HEK293 (cell line): ENCODE results near the gene FHL2.

Experiments
- CTCF ChIA-PET: fragments of 350-600 bp; formaldehyde crosslinking; extraction: SDS; loops from one replicate; lab custom pipeline; 2021; ENCODE audit warnings: antibody characterized with exemption; lab: Yijun Ruan, JAX
- POLR2A ChIA-PET: fragments of 300-600 bp; formaldehyde crosslinking; extraction: SDS; loops from one replicate; lab custom pipeline; 2020; ENCODE audit warnings: antibody characterized with exemption, inconsistent platforms; lab: Yijun Ruan, JAX
- H3K27ac ChIP-seq: fragments of 200-500 bp; sonication (Bioruptor generic); 2 replicates; pipeline ENCODE4 v1.5.1; 2014; ENCODE audit warnings: low read depth, low read length, control low read depth, inconsistent platforms; ENCODE audit errors: extremely low read depth
- H3K36me3 ChIP-seq, 2 experiments: fragments of 200-500 bp in 1 of 2; sonication (Bioruptor generic) in 1 of 2; 1 replicate in 1 of 2; 2 replicates in 1 of 2; pipeline ENCODE4 v1.5.1; 2014 to 2017; ENCODE audit warnings: inconsistent platforms in 2 of 2, low read length in 2 of 2; ENCODE audit not compliant: control insufficient read depth in 2 of 2, insufficient read depth in 1 of 2
- H3K4me1 ChIP-seq: fragments of 200-500 bp; sonication (Bioruptor generic); 2 replicates; pipeline ENCODE4 v1.5.1; 2014; ENCODE audit warnings: mild to moderate bottlenecking, low read length, inconsistent platforms; ENCODE audit not compliant: control insufficient read depth, insufficient read depth
- H3K4me3 ChIP-seq: 2 replicates; pipeline ENCODE4 v1.5.1; 2011; ENCODE audit warnings: low read depth, mild to moderate bottlenecking, control low read depth, low read length, moderate library complexity
- H3K9me3 ChIP-seq: fragments of 200-500 bp; sonication (Bioruptor generic); 2 replicates; pipeline ENCODE4 v1.5.1; 2014; ENCODE audit warnings: low read depth, low read length, inconsistent platforms; ENCODE audit not compliant: control insufficient read depth, insufficient read depth
- ATF2 ChIP-seq: fragments of 450-650 bp; formaldehyde crosslinking; IDR thresholded peaks from 2 replicates; pipeline ENCODE4 v1.5.1; 2016; ENCODE audit warnings: missing biosample characterization, missing genetic modification characterization, low read depth
- KLF7 ChIP-seq: fragments of 450-650 bp; formaldehyde crosslinking; IDR thresholded peaks from 2 replicates; pipeline ENCODE4 v1.5.1; 2016; ENCODE audit warnings: missing biosample characterization, missing genetic modification characterization, borderline replicate concordance
- SETDB1 ChIP-seq: IDR thresholded peaks from one replicate; pipeline ENCODE4 v1.6.1; 2017; ENCODE audit warnings: mild to moderate bottlenecking, low read length, moderate library complexity, mixed read lengths; ENCODE audit not compliant: insufficient read length
- YY2 ChIP-seq: fragments of 450-650 bp; formaldehyde crosslinking; IDR thresholded peaks from 2 replicates; pipeline ENCODE4 v1.5.1; 2016; ENCODE audit warnings: missing biosample characterization, missing genetic modification characterization
- ZIC2 ChIP-seq: fragments of 450-650 bp; formaldehyde crosslinking; IDR thresholded peaks from 2 replicates; pipeline ENCODE4 v1.5.1; 2016; ENCODE audit warnings: missing biosample characterization, missing genetic modification characterization
- ZNF174 ChIP-seq: fragments of 450-650 bp; formaldehyde crosslinking; IDR thresholded peaks from 2 replicates; pipeline ENCODE4 v1.5.0; 2017; ENCODE audit warnings: missing biosample characterization, mild to moderate bottlenecking, missing genetic modification characterization
- ZNF18 ChIP-seq: fragments of 450-650 bp; formaldehyde crosslinking; IDR thresholded peaks from 2 replicates; pipeline ENCODE4 v1.5.1; 2016; ENCODE audit warnings: missing biosample characterization, missing genetic modification characterization
- ZNF223 ChIP-seq: fragments of 450-650 bp; formaldehyde crosslinking; IDR thresholded peaks from 2 replicates; pipeline ENCODE4 v1.5.1; 2016; ENCODE audit warnings: missing biosample characterization, missing genetic modification characterization
- ZNF26 ChIP-seq: fragments of 450-650 bp; formaldehyde crosslinking; IDR thresholded peaks from 2 replicates; pipeline ENCODE4 v1.5.1; 2016; ENCODE audit warnings: missing biosample characterization, missing genetic modification characterization
- ZNF354C ChIP-seq: fragments of 450-650 bp; formaldehyde crosslinking; IDR thresholded peaks from 2 replicates; pipeline ENCODE4 v1.5.1; 2016; ENCODE audit warnings: missing biosample characterization, missing genetic modification characterization, low read depth, borderline replicate concordance
- ZNF473 ChIP-seq: fragments of 450-650 bp; formaldehyde crosslinking; IDR thresholded peaks from 2 replicates; pipeline ENCODE4 v1.5.1; 2017; ENCODE audit warnings: missing biosample characterization, missing genetic modification characterization
- ZNF510 ChIP-seq: fragments of 450-650 bp; formaldehyde crosslinking; IDR thresholded peaks from 2 replicates; pipeline ENCODE4 v1.5.1; 2018; ENCODE audit warnings: mild to moderate bottlenecking, missing genetic modification characterization, missing biosample characterization; ENCODE audit not compliant: insufficient replicate concordance
- ZNF529 ChIP-seq: fragments of 450-650 bp; formaldehyde crosslinking; IDR thresholded peaks from 2 replicates; pipeline ENCODE4 v1.5.1; 2017; ENCODE audit warnings: missing genetic modification characterization, missing biosample characterization; ENCODE audit not compliant: insufficient replicate concordance
- ZNF548 ChIP-seq: fragments of 450-650 bp; formaldehyde crosslinking; IDR thresholded peaks from 2 replicates; pipeline ENCODE4 v1.5.1; 2016; ENCODE audit warnings: missing biosample characterization, missing genetic modification characterization
- ZNF571 ChIP-seq: fragments of 450-650 bp; formaldehyde crosslinking; IDR thresholded peaks from 2 replicates; pipeline ENCODE4 v1.5.0; 2017; ENCODE audit warnings: missing biosample characterization, missing genetic modification characterization
- ZNF707 ChIP-seq: fragments of 450-650 bp; formaldehyde crosslinking; IDR thresholded peaks from 2 replicates; pipeline ENCODE4 v1.5.1; 2016; ENCODE audit warnings: missing biosample characterization, missing genetic modification characterization
- ZNF76 ChIP-seq: fragments of 450-650 bp; formaldehyde crosslinking; IDR thresholded peaks from 2 replicates; pipeline ENCODE4; 2016; ENCODE audit warnings: low read depth, missing biosample characterization, missing genetic modification characterization, borderline replicate concordance
- TF ChIP-seq, protein P1 (sequence below): fragments of 450-650 bp; IDR thresholded peaks from 2 replicates; pipeline ENCODE4 v1.5.1; 2018; ENCODE audit warnings: missing biosample characterization, mild to moderate bottlenecking, missing genetic modification characterization

The FHL2 gene

DNA sequence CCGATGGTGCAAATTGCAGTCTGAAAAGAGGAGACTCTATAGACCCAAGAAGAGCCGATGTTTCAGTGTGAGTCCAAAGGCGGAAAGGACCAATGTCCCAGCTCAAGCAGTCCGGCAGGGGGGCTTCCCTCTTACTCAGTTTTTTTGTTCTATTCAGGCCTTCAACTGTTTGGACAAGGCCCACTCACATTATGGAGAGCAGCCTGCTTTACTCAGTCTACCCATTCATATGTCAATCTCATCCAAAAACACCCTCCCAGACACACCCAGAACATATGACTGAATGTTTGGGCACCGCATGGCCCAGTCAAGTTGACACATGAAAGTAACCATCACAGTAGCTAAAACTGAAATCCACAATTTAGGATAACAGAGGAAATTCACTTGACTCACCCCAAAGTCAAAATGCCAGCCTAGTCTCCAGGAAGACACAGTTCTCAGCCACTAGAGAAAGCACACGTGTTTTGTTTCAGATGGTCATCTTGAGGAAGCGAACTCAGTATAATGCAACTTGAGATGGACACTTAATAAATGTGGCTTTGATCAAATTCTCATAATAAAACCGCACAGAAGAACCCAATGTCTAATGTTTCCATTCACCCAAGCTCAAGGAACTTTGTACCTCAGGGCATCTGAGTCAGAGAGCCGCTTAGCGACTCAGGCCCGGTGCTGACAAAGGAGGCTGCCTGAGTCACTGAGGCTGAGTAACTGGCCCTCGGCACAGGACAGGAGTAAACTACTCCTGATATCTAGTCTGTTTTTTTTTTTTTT, 2.4 kb downstream of the FHL2 start (continued):
- TF ChIP-seq SETDB1 (no peak), ZNF174 (tag by site-specific recombination) (no peak), ZNF529 (tag by site-specific recombination) (no peak), ZNF26 (no peak), ATF2 (tag by site-specific recombination) (no peak), KLF7 (tag by site-specific recombination) (no peak)
- TF ChIP-seq, protein P1, sequence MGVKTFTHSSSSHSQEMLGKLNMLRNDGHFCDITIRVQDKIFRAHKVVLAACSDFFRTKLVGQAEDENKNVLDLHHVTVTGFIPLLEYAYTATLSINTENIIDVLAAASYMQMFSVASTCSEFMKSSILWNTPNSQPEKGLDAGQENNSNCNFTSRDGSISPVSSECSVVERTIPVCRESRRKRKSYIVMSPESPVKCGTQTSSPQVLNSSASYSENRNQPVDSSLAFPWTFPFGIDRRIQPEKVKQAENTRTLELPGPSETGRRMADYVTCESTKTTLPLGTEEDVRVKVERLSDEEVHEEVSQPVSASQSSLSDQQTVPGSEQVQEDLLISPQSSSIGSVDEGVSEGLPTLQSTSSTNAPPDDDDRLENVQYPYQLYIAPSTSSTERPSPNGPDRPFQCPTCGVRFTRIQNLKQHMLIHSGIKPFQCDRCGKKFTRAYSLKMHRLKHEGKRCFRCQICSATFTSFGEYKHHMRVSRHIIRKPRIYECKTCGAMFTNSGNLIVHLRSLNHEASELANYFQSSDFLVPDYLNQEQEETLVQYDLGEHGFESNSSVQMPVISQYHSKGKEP = no peak

- Histone ChIP-seq H3K27ac (no peak overlapping the region), H3K9me3 (no peaks in the 10 kb centered on the region), H3K4me3 (no peak overlapping the region), H3K36me3 (peaks cover 0 to 26% of the 10 kb centered on the region in 2 experiments; a peak in 1 of 3 replicates), H3K4me1 (peaks cover 7% of the 10 kb centered on the region; the same call in 1 of the 2 replicates)
- CTCF ChIA-PET = interaction anchor here (0.6 to 1.5 kb wide), 5 partner anchors 11 to 151 kb away, joined by 3 to 6 read pairs (median 4); no protein-coding TSS in a partner anchor
- POLR2A ChIA-PET = no interaction called here
- no peak for TF ChIP-seq ZNF473
- TF ChIP-seq ZNF18 = peak; percentile 52; the same call in 1 of the 2 replicates
- TF ChIP-seq, all 188 proteins: peak for 1
Measured at GRCh38 chr2:105395691-105396090, 3.2 kb downstream of the FHL2 start.

DNA sequence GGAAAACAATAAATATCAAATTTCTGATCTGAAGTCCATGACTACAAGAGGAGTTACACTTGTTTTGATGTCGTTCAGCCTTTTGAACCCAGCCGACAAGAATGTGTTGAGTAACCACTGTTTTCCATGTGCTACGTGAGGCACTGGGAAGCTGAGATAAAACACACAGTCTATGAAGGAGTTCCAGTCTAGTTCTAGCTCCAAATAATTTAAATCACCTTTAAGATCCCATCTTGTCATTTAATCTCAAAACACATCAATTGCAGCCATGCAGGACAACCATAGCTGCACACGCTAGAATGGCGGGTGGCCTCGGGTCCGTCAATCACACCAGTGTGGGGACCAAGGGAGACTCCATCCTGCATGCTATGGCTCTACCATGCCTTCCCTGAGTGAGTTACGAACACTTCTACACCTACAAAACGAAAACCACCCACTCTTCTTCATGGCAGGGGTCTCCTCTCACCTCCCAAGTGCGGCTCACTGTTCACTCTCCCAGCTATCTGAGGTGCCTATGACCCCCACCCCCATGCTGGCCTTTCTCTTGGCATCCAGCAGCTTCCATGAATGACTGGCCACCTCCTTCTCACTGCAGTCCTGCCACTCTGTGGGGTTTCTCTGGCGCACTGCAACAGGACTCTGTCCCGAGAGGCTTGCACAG, 3.8 kb downstream of the FHL2 start:
- H3K27ac ChIP-seq = no peak overlapping the region
- no peaks in the 10 kb centered on the region for H3K9me3 ChIP-seq
- TF ChIP-seq ZNF354C (no peak), ZNF76 (no peak), ZIC2 (no peak), YY2 (no peak), ZNF174 (tag by site-specific recombination) (no peak), ZNF571 (tag by site-specific recombination) (no peak), ZNF707 (tag by site-specific recombination) (no peak), ZNF548 (tag by site-specific recombination) (no peak), ZNF223 (tag by site-specific recombination) (no peak), ZNF510 (tag by site-specific recombination) (no peak)
- TF ChIP-seq, all 188 proteins: peak for 0
- Histone ChIP-seq H3K4me3 (no peak overlapping the region), H3K4me1 (peaks cover 7% of the 10 kb centered on the region; the same call in 1 of the 2 replicates), H3K36me3 (peaks cover 0 to 26% of the 10 kb centered on the region in 2 experiments; a peak in 1 of 3 replicates)
- CTCF ChIA-PET = interaction anchor here (0.6 to 1.5 kb wide), 4 partner anchors 11 to 99 kb away, joined by 3 to 6 read pairs (median 4); no protein-coding TSS in a partner anchor
- POLR2A ChIA-PET = interaction anchor here (0.6 kb wide), 1 partner anchor 114 kb away, joined by 3 read pairs; no protein-coding TSS in a partner anchor
